Body of pancreas (tissue), 4 donors: ENCODE data around the gene TRAPPC5. TPM values are rescaled to one million over a fixed set of nuclear protein-coding genes. Genes with fewer than 3 reads are reported as not detected.
A peak's percentile ranks its signal among the peaks of the same experiment; 100 is the strongest.

ENCODE experiments used
- ATAC-seq: fragments of 150-250 bp; one replicate; pipeline ENCODE4 v1.9.1; 2016
- DNase-seq, 4 donors: peaks; one replicate each; pipeline ENCODE4 v3.0.0-alpha.2; 2019
- H3K27ac ChIP-seq, 4 donors: fragments of 200-600 bp; sonication (generic); 1 replicate in 3 of 4; 2 replicates in 1 of 4; pipeline versions ENCODE4 v1.5.1 to v1.6.1; 2016 to 2019; ENCODE audit warnings: mild to moderate bottlenecking in 1 of 4, mixed read lengths in 1 of 4, moderate library complexity in 1 of 4
- H3K27me3 ChIP-seq, 2 donors: fragments of 200-600 bp; sonication (generic); one replicate each; pipeline ENCODE4 v1.6.0; 2016; ENCODE audit warnings: mild to moderate bottlenecking in 1 of 2
- H3K36me3 ChIP-seq, 2 donors: fragments of 200-600 bp; sonication (generic); replicated peaks in 1 of 2; 2 replicates each; pipeline ENCODE4 v1.5.1; 2016; ENCODE audit warnings: low read depth in 2 of 2; ENCODE audit not compliant: insufficient read depth in 1 of 2
- H3K4me1 ChIP-seq: fragments of 200-600 bp; sonication (generic); one replicate; pipeline ENCODE4 v1.6.0; 2016
- H3K4me3 ChIP-seq, 2 donors: fragments of 200-600 bp; sonication (generic); 1 replicate in 1 of 2; 2 replicates in 1 of 2; pipeline ENCODE4 v1.5.1; 2016 to 2019
- H3K9me3 ChIP-seq, 3 donors: fragments of 200-600 bp; sonication (generic); 1 replicate in 2 of 3; 2 replicates in 1 of 3; pipeline ENCODE4 v1.5.1; 2016
- CTCF ChIP-seq, 7 experiments: fragments of 450-650 bp in 4 of 7; fragments of 200-600 bp in 3 of 7; sonication (generic) in 3 of 7; IDR thresholded peaks; one replicate each; pipeline ENCODE4 v1.5.1; 2016 to 2019; ENCODE audit warnings: antibody characterized with exemption in 7 of 7
- POLR2A ChIP-seq, 3 donors: fragments of 450-650 bp; IDR thresholded peaks; one replicate each; pipeline ENCODE4 v1.6.1; 2016; ENCODE audit warnings: antibody characterized with exemption in 3 of 3, mild to moderate bottlenecking in 2 of 3
- WGBS, 2 donors: methylation state at CpG; one replicate each; pipeline ENCODE4 v1.1.5; 2017; 5-methylcytosine and 5-hydroxymethylcytosine counted together
- intact Hi-C: fragments of 100-400 bp; cut with DNase I; formaldehyde crosslinking; loops from one replicate; pipeline ENCODE4 v1.15.1; 2023
- total RNA-seq, 2 donors: library from RNA; depleted of rRNA; stranded (reverse); fragments of >200 nt; gene quantifications; one replicate each; pipeline ENCODE4 v1.1.0, GENCODE V29; 2016

TRAPPC5 gene
- total RNA-seq, 2 donors from 2014 or later = 10.9 to 18.7 TPM

- Histone ChIP-seq H3K4me3 (peak overlapping the region; percentile 69 to 99), H3K27ac (peak overlapping the region in 3 of 4 donors; percentile 83 to 87 (median 87)), H3K4me1 (peaks cover 18% of the 10 kb centered on the region), H3K36me3 (peaks cover 0 to 2% of the 10 kb centered on the region in 2 donors), H3K27me3 (no peaks in the 10 kb centered on the region), H3K9me3 (no peaks in the 10 kb centered on the region)
- peak; percentile 74 to 88 (median 81) for DNase-seq
- intact Hi-C loops = loop anchor here (10.0 kb wide), 1 partner anchor 123 kb away; no protein-coding TSS in a partner anchor
- TF ChIP-seq CTCF (IDR thresholded peaks at IDR 0.05) (peak in 6 of 7 experiments; percentile 37 to 73 (median 60)), POLR2A (IDR thresholded peaks at IDR 0.05) (no peak)
- WGBS, 2 donors = 9 to 10% methylated on average over 35 to 43 of the region's 43 CpGs
- ATAC-seq = peak; percentile 65
Observed at GRCh38 chr19:7681340-7682174, 924 bp downstream of the TRAPPC5 start.

GRCh38 chr19:7682175-7682855 lies 1.7 kb downstream of the TRAPPC5 start:
- intact Hi-C loops = loop anchor here (10.0 kb wide), 1 partner anchor 122 kb away; no protein-coding TSS in a partner anchor

GRCh38 chr19:7685546-7686445 lies 5.2 kb downstream of the TRAPPC5 start:
- Histone ChIP-seq H3K27ac (no peak overlapping the region), H3K4me3 (no peak overlapping the region), H3K27me3 (no peaks in the 10 kb centered on the region), H3K9me3 (no peaks in the 10 kb centered on the region), H3K4me1 (peaks cover 12% of the 10 kb centered on the region), H3K36me3 (peaks cover 0 to 2% of the 10 kb centered on the region in 2 donors)
- no peak for ATAC-seq
- no peak for DNase-seq
- 35 to 39% methylated on average over 15 to 19 of the region's 19 CpGs for whole genome bisulfite sequencing, 2 donors
- intact Hi-C loops = loop anchor here (10.0 kb wide), 1 partner anchor 119 kb away; no protein-coding TSS in a partner anchor
- TF ChIP-seq POLR2A (IDR thresholded peaks at IDR 0.05) (no peak), CTCF (IDR thresholded peaks at IDR 0.05) (no peak)

More at GRCh38 chr19:7682175-7682855, 1.7 kb downstream of the TRAPPC5 start:
- Histone ChIP-seq H3K27me3 (no peaks in the 10 kb centered on the region), H3K4me1 (peaks cover 18% of the 10 kb centered on the region), H3K36me3 (peaks cover 0 to 2% of the 10 kb centered on the region in 2 donors), H3K9me3 (no peaks in the 10 kb centered on the region), H3K27ac (no peak overlapping the region), H3K4me3 (no peak overlapping the region)
- WGBS, 2 donors = 89 to 90% methylated on average over 44 to 53 of the region's 74 CpGs
- TF ChIP-seq CTCF (IDR thresholded peaks at IDR 0.05) (no peak), POLR2A (IDR thresholded peaks at IDR 0.05) (no peak)
- no peak for DNase-seq
- no peak for ATAC-seq

- Histone ChIP-seq H3K9me3 (no peaks in the 10 kb centered on the region), H3K4me1 (peaks cover 4% of the 10 kb centered on the region), H3K27me3 (no peaks in the 10 kb centered on the region), H3K27ac (no peak overlapping the region), H3K36me3 (peaks cover 0 to 2% of the 10 kb centered on the region in 2 donors), H3K4me3 (no peak overlapping the region)
- ATAC-seq = no peak
- WGBS, 2 donors = 63 to 67% methylated on average over 9 to 12 of the region's 12 CpGs
- intact Hi-C loops = loop anchor here (10.0 kb wide), 1 partner anchor 118 kb away; no protein-coding TSS in a partner anchor
- DNase-seq = no peak
- TF ChIP-seq POLR2A (IDR thresholded peaks at IDR 0.05) = no peak
- no peak for TF ChIP-seq CTCF (IDR thresholded peaks at IDR 0.05)
Observed at GRCh38 chr19:7687177-7687576, 6.5 kb downstream of the TRAPPC5 start.
